Measurements from ENCODE around the gene SARDH. TPM values are rescaled to one million over a fixed set of nuclear protein-coding genes. Genes with fewer than 3 reads are reported as not detected.

Gene SARDH
- total RNA-seq, 4 donors from 2014 or later: 0.47 to 5.0 (median 0.95) TPM

GRCh38 chr9:133739408-133740280 is 1.5 kb upstream of the SARDH start:
- H3K9me3 ChIP-seq: no peaks in the 10 kb centered on the region
- H3K4me1 ChIP-seq: peaks cover 0 to 11% (median 5%) of the 10 kb centered on the region in 4 donors
- TF ChIP-seq CTCF (IDR thresholded peaks at IDR 0.05) (no peak), POLR2A (IDR thresholded peaks at IDR 0.05) (no peak)
- no peaks in the 10 kb centered on the region for H3K27me3 ChIP-seq
- H3K4me3 ChIP-seq: no peak overlapping the region
- H3K27ac ChIP-seq: no peak overlapping the region
- no peak for DNase-seq
- no peaks in the 10 kb centered on the region for H3K36me3 ChIP-seq

GRCh38 chr9:133738640-133739225 is 581 bp upstream of the SARDH start:
- peak overlapping the region; percentile 30 to 49 (median 39) for H3K4me3 ChIP-seq
- H3K27ac ChIP-seq: no peak overlapping the region
- peaks cover 0 to 12% (median 5%) of the 10 kb centered on the region in 4 donors for H3K4me1 ChIP-seq
- no peaks in the 10 kb centered on the region for H3K9me3 ChIP-seq
- DNase-seq: no peak
- TF ChIP-seq CTCF (IDR thresholded peaks at IDR 0.05) (no peak), POLR2A (IDR thresholded peaks at IDR 0.05) (no peak)
- H3K36me3 ChIP-seq: no peaks in the 10 kb centered on the region
- H3K27me3 ChIP-seq: no peaks in the 10 kb centered on the region

DNA sequence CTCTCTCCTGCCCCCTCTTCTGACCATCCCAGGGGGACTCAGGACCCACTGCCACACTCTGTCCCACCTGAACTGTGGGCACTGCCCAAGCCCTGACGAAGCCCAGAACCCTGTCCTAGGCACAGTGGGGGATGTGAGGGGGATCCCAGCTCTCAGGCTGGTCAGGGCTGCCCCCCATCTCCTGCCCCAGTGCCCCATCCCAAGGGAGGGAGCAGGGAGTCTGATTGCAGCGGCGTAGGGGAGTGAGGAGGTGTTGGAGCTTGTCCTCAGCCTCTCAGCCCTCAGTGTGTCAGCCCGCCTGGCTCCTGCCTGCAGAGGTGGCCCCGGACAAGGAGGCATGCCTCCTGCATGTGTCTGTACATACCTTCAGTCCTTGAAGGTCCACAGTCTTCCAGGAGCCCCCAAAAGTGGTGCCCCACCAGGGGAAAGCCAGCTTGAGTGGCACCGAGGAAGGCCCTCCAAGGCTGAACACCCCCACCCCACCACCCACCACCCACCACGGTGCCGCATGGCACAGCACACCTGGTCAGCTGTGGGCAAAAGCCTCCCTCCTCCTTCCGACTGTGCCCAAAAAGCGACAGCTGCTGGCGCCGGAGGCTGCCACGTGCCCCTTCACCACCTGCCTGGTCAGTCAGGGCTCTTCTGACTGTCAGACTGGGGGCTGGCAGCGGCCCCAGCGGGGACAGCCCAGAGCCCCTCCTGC is 930 bp downstream of the SARDH start:
- Histone ChIP-seq H3K4me3 (no peak overlapping the region), H3K9me3 (no peaks in the 10 kb centered on the region), H3K27me3 (no peaks in the 10 kb centered on the region), H3K4me1 (peaks cover 0 to 12% (median 5%) of the 10 kb centered on the region in 4 donors), H3K36me3 (no peaks in the 10 kb centered on the region), H3K27ac (no peak overlapping the region)
- DNase-seq: no peak
- TF ChIP-seq CTCF (IDR thresholded peaks at IDR 0.05) (no peak), POLR2A (IDR thresholded peaks at IDR 0.05) (no peak)

DNA sequence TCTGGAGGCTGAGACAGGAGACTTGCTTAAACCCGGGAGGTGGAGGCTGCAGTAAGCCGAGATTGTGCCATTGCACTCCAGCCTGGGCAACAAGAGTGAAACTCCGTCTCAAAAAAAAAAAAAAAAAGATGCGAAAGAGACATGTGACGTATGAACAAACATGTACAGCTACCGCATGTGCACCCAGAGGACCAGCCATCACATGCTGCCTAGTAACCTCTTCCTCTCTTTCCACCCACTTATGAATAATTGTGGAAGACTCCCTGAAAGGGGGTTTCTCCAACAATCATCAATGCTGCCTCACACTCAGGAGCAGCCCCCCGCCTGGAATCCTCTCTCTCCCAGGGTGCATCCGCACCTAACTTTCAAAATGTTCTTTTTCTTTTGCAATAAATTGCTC is 2.2 kb downstream of the SARDH start:
- TF ChIP-seq POLR2A (IDR thresholded peaks at IDR 0.05) (no peak), CTCF (IDR thresholded peaks at IDR 0.05) (no peak)
- Histone ChIP-seq H3K27ac (no peak overlapping the region), H3K36me3 (no peaks in the 10 kb centered on the region), H3K4me1 (peaks cover 0 to 12% (median 5%) of the 10 kb centered on the region in 4 donors), H3K27me3 (no peaks in the 10 kb centered on the region), H3K4me3 (no peak overlapping the region), H3K9me3 (no peaks in the 10 kb centered on the region)
- DNase-seq: no peak

DNA sequence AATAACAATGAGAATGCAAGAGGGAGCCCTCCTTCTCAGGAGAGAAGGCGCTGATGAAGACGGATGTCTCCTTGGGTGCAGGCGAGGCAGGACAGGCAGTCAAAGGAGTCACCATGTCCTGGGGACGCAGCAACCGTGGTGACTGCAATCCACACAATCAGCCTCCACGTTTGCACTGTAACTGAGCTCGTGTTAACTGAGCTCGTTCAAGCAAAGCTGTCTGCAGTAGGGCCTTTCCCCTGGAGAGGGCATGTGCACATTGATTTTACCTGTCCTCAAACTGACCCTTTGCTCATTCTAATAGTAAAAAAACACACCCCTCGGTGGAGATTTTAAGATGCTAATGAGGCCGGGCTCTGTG is 2.8 kb downstream of the SARDH start:
- Histone ChIP-seq H3K9me3 (no peaks in the 10 kb centered on the region), H3K4me3 (no peak overlapping the region), H3K36me3 (no peaks in the 10 kb centered on the region), H3K4me1 (peaks cover 0 to 12% (median 5%) of the 10 kb centered on the region in 4 donors), H3K27ac (no peak overlapping the region), H3K27me3 (no peaks in the 10 kb centered on the region)
- no peak for TF ChIP-seq CTCF (IDR thresholded peaks at IDR 0.05)
- TF ChIP-seq POLR2A (IDR thresholded peaks at IDR 0.05): no peak
- no peak for DNase-seq
